ENCODE measurements around the gene TAPT1.
"Not testable (repeated sequence)": the region's sequence is repeated elsewhere in the genome, so short reads cannot be mapped to it uniquely, and the experiment has no call there.

Gene TAPT1

GRCh38 chr4:16206848-16207247, 19.4 kb downstream of the TAPT1 start:
- DNase-seq: no peak

- no peak for DNase-seq
Measured at GRCh38 chr4:16206301-16206700, 20.0 kb downstream of the TAPT1 start.

- no peak for DNase-seq
Measured at GRCh38 chr4:16205298-16206164, 20.7 kb downstream of the TAPT1 start.

GRCh38 chr4:16204505-16204904, 21.8 kb downstream of the TAPT1 start:
- no peak for DNase-seq

- DNase-seq: no peak
Measured at GRCh38 chr4:16203083-16203482, 23.2 kb downstream of the TAPT1 start.

- DNase-seq: no peak
Measured at GRCh38 chr4:16202598-16202997, 23.7 kb downstream of the TAPT1 start.

GRCh38 chr4:16199093-16199492, 27.2 kb downstream of the TAPT1 start:
- DNase-seq: no peak

- no peak for DNase-seq
Measured at GRCh38 chr4:16197876-16198665, 28.2 kb downstream of the TAPT1 start.

GRCh38 chr4:16196482-16197393, 29.5 kb downstream of the TAPT1 start:
- DNase-seq: no peak

GRCh38 chr4:16195209-16195608, 31.1 kb downstream of the TAPT1 start:
- DNase-seq: no peak

GRCh38 chr4:16194798-16195197, 31.5 kb downstream of the TAPT1 start:
- not testable (repeated sequence) for DNase-seq

- no peak for DNase-seq
Measured at GRCh38 chr4:16194214-16194613, 32.1 kb downstream of the TAPT1 start.

GRCh38 chr4:16192631-16193518, 33.4 kb downstream of the TAPT1 start:
- no peak for DNase-seq

- no peak for DNase-seq
Measured at GRCh38 chr4:16192057-16192456, 34.2 kb downstream of the TAPT1 start.

GRCh38 chr4:16187455-16187854, 38.8 kb downstream of the TAPT1 start:
- no peak for DNase-seq

- no peak for DNase-seq
Measured at GRCh38 chr4:16186986-16187385, 39.3 kb downstream of the TAPT1 start.

- no peak for DNase-seq
Measured at GRCh38 chr4:16183604-16184003, 42.7 kb downstream of the TAPT1 start.

- no peak for DNase-seq
Measured at GRCh38 chr4:16176621-16177020, 49.6 kb downstream of the TAPT1 start.

- no peak for DNase-seq
Measured at GRCh38 chr4:16171831-16172230, 54.4 kb downstream of the TAPT1 start.

GRCh38 chr4:16169490-16169889, 56.8 kb downstream of the TAPT1 start:
- no peak for DNase-seq

GRCh38 chr4:16168710-16169388, 57.4 kb downstream of the TAPT1 start:
- DNase-seq: no peak
